RWPE1 (cell line): ENCODE results near the gene GRAMD1B.
A peak's percentile ranks its signal among the peaks of the same experiment; 100 is the strongest.

Source experiments
- CTCF ChIA-PET: fragments of 350-600 bp; sonication (Branson Sonifier 250); formaldehyde crosslinking; extraction: SDS; loops from one replicate; lab custom pipeline; 2021; lab: Yijun Ruan, JAX
- POLR2A ChIA-PET: fragments of 400-600 bp; formaldehyde crosslinking; extraction: SDS; loops from one replicate; lab custom pipeline; 2020; ENCODE audit warnings: antibody characterized with exemption; ENCODE audit not compliant: low non-redundant PET; lab: Yijun Ruan, JAX
- DNase-seq: peaks from one replicate; pipeline ENCODE4 v3.0.0; 2012; ENCODE audit warnings: low spot score
- H3K27ac ChIP-seq: fragments of 450-650 bp; 2 replicates; pipeline ENCODE4 v1.5.1; 2017
- CTCF ChIP-seq: fragments of 450-650 bp; conservative IDR thresholded peaks from 2 replicates; pipeline ENCODE4 v1.5.1; 2017; ENCODE audit warnings: low read depth, mild to moderate bottlenecking

Gene GRAMD1B

GRCh38 chr11:123580557-123581275 is 150.6 kb downstream of the GRAMD1B start:
- no peak overlapping the region for H3K27ac ChIP-seq
- DNase-seq: peak; percentile 75
- peak; percentile 94 for TF ChIP-seq CTCF
- ChIA-PET POLR2A (no interaction called here), CTCF (interaction anchor here (0.5 to 3.5 kb wide), 30 partner anchors 9 to 874 kb away, joined by 3 to 45 read pairs (median 4); partner anchors contain the start of gene SCN3B)

- H3K27ac ChIP-seq: no peak overlapping the region
- no peak for TF ChIP-seq CTCF
- no peak for DNase-seq
- CTCF ChIA-PET: interaction anchor here (0.6 to 3.5 kb wide), 4 partner anchors 16 to 129 kb away, joined by 4 to 45 read pairs (median 10); no protein-coding TSS in a partner anchor
- POLR2A ChIA-PET: no interaction called here
Measured at GRCh38 chr11:123581651-123582399, 151.8 kb downstream of the GRAMD1B start.

- H3K27ac ChIP-seq: no peak overlapping the region
- ChIA-PET POLR2A (no interaction called here), CTCF (no interaction called here)
- no peak for TF ChIP-seq CTCF
- DNase-seq: no peak
Measured at GRCh38 chr11:123582992-123583504, 153.0 kb downstream of the GRAMD1B start.

- no peak overlapping the region for H3K27ac ChIP-seq
- ChIA-PET POLR2A (no interaction called here), CTCF (interaction anchor here (0.6 kb wide), 1 partner anchor 701 kb away, joined by 3 read pairs; no protein-coding TSS in a partner anchor)
- DNase-seq: no peak
- TF ChIP-seq CTCF: no peak
Measured at GRCh38 chr11:123584186-123584585, 154.1 kb downstream of the GRAMD1B start.

- CTCF ChIA-PET: interaction anchor here (0.6 to 0.7 kb wide), 2 partner anchors 10 to 702 kb away, joined by 3 read pairs; no protein-coding TSS in a partner anchor
- H3K27ac ChIP-seq: no peak overlapping the region
- no peak for TF ChIP-seq CTCF
- POLR2A ChIA-PET: no interaction called here
- no peak for DNase-seq
Measured at GRCh38 chr11:123584737-123585136, 154.7 kb downstream of the GRAMD1B start.

- no peak for TF ChIP-seq CTCF
- ChIA-PET POLR2A (no interaction called here), CTCF (interaction anchor here (0.7 kb wide), 1 partner anchor 11 kb away, joined by 3 read pairs; no protein-coding TSS in a partner anchor)
- H3K27ac ChIP-seq: no peak overlapping the region
- DNase-seq: no peak
Measured at GRCh38 chr11:123585206-123585605, 155.1 kb downstream of the GRAMD1B start.
